ENCODE measurements around the gene TNS3. TPM values are rescaled to one million over a fixed set of nuclear protein-coding genes. Genes with fewer than 3 reads are reported as not detected.

Gene TNS3
- total RNA-seq, 1 donor from 2014 or later: 452 TPM

GRCh38 chr7:47383696-47384445 is 198.0 kb downstream of the TNS3 start:
- Mint-ChIP-seq H3K9me3 (no peaks in the 10 kb centered on the region), H3K27me3 (ENCODE audit: low read depth) (no peaks in the 10 kb centered on the region), H3K27ac (peak overlapping the region; percentile 77), H3K4me3 (no peak overlapping the region), H3K4me1 (peaks cover 31% of the 10 kb centered on the region), H3K36me3 (peaks cover 31% of the 10 kb centered on the region)
- no peak for DNase-seq (ENCODE audit: low spot score in 2 of 2, unreplicated experiment in 2 of 2)
- no peak for TF ChIP-seq CTCF (IDR thresholded peaks at IDR 0.05; ENCODE audit: unreplicated experiment)

GRCh38 chr7:47383072-47383471 is 198.8 kb downstream of the TNS3 start:
- TF ChIP-seq CTCF (IDR thresholded peaks at IDR 0.05; ENCODE audit: unreplicated experiment): no peak
- Mint-ChIP-seq H3K4me3 (no peak overlapping the region), H3K4me1 (peaks cover 35% of the 10 kb centered on the region), H3K27ac (peak overlapping the region; percentile 39), H3K27me3 (ENCODE audit: low read depth) (no peaks in the 10 kb centered on the region), H3K9me3 (no peaks in the 10 kb centered on the region), H3K36me3 (peaks cover 27% of the 10 kb centered on the region)
- no peak for DNase-seq (ENCODE audit: low spot score in 2 of 2, unreplicated experiment in 2 of 2)

GRCh38 chr7:47382200-47382599 is 199.7 kb downstream of the TNS3 start:
- no peak for DNase-seq (ENCODE audit: low spot score in 2 of 2, unreplicated experiment in 2 of 2)
- Mint-ChIP-seq H3K27ac (peak overlapping the region; percentile 84), H3K4me3 (no peak overlapping the region), H3K27me3 (ENCODE audit: low read depth) (no peaks in the 10 kb centered on the region), H3K36me3 (peaks cover 20% of the 10 kb centered on the region), H3K9me3 (no peaks in the 10 kb centered on the region), H3K4me1 (peaks cover 39% of the 10 kb centered on the region)
- no peak for TF ChIP-seq CTCF (IDR thresholded peaks at IDR 0.05; ENCODE audit: unreplicated experiment)

- peak overlapping the region; percentile 84 for H3K27ac Mint-ChIP-seq
- no peaks in the 10 kb centered on the region for H3K9me3 Mint-ChIP-seq
- H3K4me1 Mint-ChIP-seq: peaks cover 39% of the 10 kb centered on the region
These were observed 200.8 kb downstream of the TNS3 start for GRCh38 chr7:47381134-47381495.

GRCh38 chr7:47380325-47381133 is 201.4 kb downstream of the TNS3 start:
- Mint-ChIP-seq H3K4me3 (no peak overlapping the region), H3K27me3 (ENCODE audit: low read depth) (no peaks in the 10 kb centered on the region), H3K4me1 (peaks cover 39% of the 10 kb centered on the region), H3K36me3 (peaks cover 26% of the 10 kb centered on the region), H3K27ac (peak overlapping the region; percentile 84), H3K9me3 (no peaks in the 10 kb centered on the region)
- no peak for TF ChIP-seq CTCF (IDR thresholded peaks at IDR 0.05; ENCODE audit: unreplicated experiment)
- no peak for DNase-seq (ENCODE audit: low spot score in 2 of 2, unreplicated experiment in 2 of 2)

More at GRCh38 chr7:47381134-47381495, 200.8 kb downstream of the TNS3 start:
- Mint-ChIP-seq H3K27me3 (ENCODE audit: low read depth) (no peaks in the 10 kb centered on the region), H3K36me3 (peaks cover 25% of the 10 kb centered on the region), H3K4me3 (no peak overlapping the region)
- no peak for TF ChIP-seq CTCF (IDR thresholded peaks at IDR 0.05; ENCODE audit: unreplicated experiment)
- DNase-seq (ENCODE audit: low spot score in 2 of 2, unreplicated experiment in 2 of 2): no peak

Measured in mesothelial cell of epicardium (in vitro differentiated cells).